ENCODE data around the gene SLC38A2. TPM values are rescaled to one million over a fixed set of nuclear protein-coding genes. Genes with fewer than 3 reads are reported as not detected.
A peak's percentile ranks its signal among the peaks of the same experiment; 100 is the strongest.

SLC38A2 gene
- total RNA-seq, 2 donors from 2014 or later, result 116 to 264 TPM

- H3K4me1 ChIP-seq (replicated peaks), result peaks cover 22% of the 10 kb centered on the region
- DNase-seq (ENCODE audit: low spot score), result no peak
- 14% methylated on average over 2 of the region's 2 CpGs for WGBS
- H3K4me3 ChIP-seq, result peak overlapping the region; percentile 97 to 98
- peaks cover 0 to 17% of the 10 kb centered on the region in 2 donors for H3K36me3 ChIP-seq
- TF ChIP-seq CTCF (IDR thresholded peaks at IDR 0.05) (no peak), POLR2AphosphoS5 (IDR thresholded peaks at IDR 0.05) (no peak)
- no peaks in the 10 kb centered on the region for H3K27me3 ChIP-seq (replicated peaks; ENCODE audit: insufficient read depth)
- intact Hi-C loops (cut with DNase I), result loop anchor here (2.0 to 5.0 kb wide), 4 partner anchors 102 to 643 kb away; partner anchors contain the start of genes ARID2, SCAF11 and SLC38A1
- peak overlapping the region; percentile 98 to 99 for H3K27ac ChIP-seq
- no peaks in the 10 kb centered on the region for H3K9me3 ChIP-seq
Measured at GRCh38 chr12:46370380-46370734, 2.2 kb downstream of the SLC38A2 start.

GRCh38 chr12:46369474-46370379 is 2.8 kb downstream of the SLC38A2 start:
- Histone ChIP-seq H3K27me3 (replicated peaks; ENCODE audit: insufficient read depth) (no peaks in the 10 kb centered on the region), H3K4me1 (replicated peaks) (peaks cover 23% of the 10 kb centered on the region), H3K36me3 (peaks cover 0 to 17% of the 10 kb centered on the region in 2 donors), H3K27ac (peak overlapping the region; percentile 98 to 99), H3K9me3 (no peaks in the 10 kb centered on the region), H3K4me3 (peak overlapping the region; percentile 97 to 98)
- intact Hi-C loops (cut with DNase I), result loop anchor here (2.0 to 10.0 kb wide), 6 partner anchors 101 to 642 kb away; partner anchors contain the start of genes ARID2, SCAF11 and SLC38A1
- TF ChIP-seq POLR2A (IDR thresholded peaks at IDR 0.05) (no peak), POLR2AphosphoS5 (IDR thresholded peaks at IDR 0.05) (no peak), CTCF (IDR thresholded peaks at IDR 0.05) (no peak)
- WGBS, result 24% methylated on average over 7 of the region's 7 CpGs
- no peak for DNase-seq (ENCODE audit: low spot score)

- Histone ChIP-seq H3K36me3 (peaks cover 0 to 20% of the 10 kb centered on the region in 2 donors), H3K4me1 (replicated peaks) (peaks cover 23% of the 10 kb centered on the region), H3K9me3 (no peaks in the 10 kb centered on the region), H3K27ac (peak overlapping the region in 1 of 2 donors; percentile 99), H3K4me3 (peak overlapping the region in 1 of 2 donors; percentile 98), H3K27me3 (replicated peaks; ENCODE audit: insufficient read depth) (no peaks in the 10 kb centered on the region)
- TF ChIP-seq POLR2A (IDR thresholded peaks at IDR 0.05) (no peak), POLR2AphosphoS5 (IDR thresholded peaks at IDR 0.05) (no peak)
- intact Hi-C loops (cut with DNase I), result loop anchor here (10.0 kb wide), 2 partner anchors 214 to 566 kb away; no protein-coding TSS in a partner anchor
- no peak for DNase-seq (ENCODE audit: low spot score)
- WGBS, result 57% methylated on average over 4 of the region's 4 CpGs
Measured at GRCh38 chr12:46369095-46369473, 3.5 kb downstream of the SLC38A2 start.

GRCh38 chr12:46368684-46369083 is 3.9 kb downstream of the SLC38A2 start:
- DNase-seq (ENCODE audit: low spot score), result no peak
- WGBS, result 45% methylated on average over 1 of the region's 1 CpG
- Histone ChIP-seq H3K9me3 (no peaks in the 10 kb centered on the region), H3K4me3 (peak overlapping the region in 1 of 2 donors; percentile 98), H3K27ac (peak overlapping the region in 1 of 2 donors; percentile 99), H3K27me3 (replicated peaks; ENCODE audit: insufficient read depth) (no peaks in the 10 kb centered on the region), H3K4me1 (replicated peaks) (peaks cover 23% of the 10 kb centered on the region), H3K36me3 (peaks cover 0 to 24% of the 10 kb centered on the region in 2 donors)
- intact Hi-C loops (cut with DNase I), result loop anchor here (10.0 kb wide), 2 partner anchors 214 to 566 kb away; no protein-coding TSS in a partner anchor
- TF ChIP-seq POLR2AphosphoS5 (IDR thresholded peaks at IDR 0.05) (no peak), POLR2A (IDR thresholded peaks at IDR 0.05) (no peak), CTCF (IDR thresholded peaks at IDR 0.05) (no peak)

GRCh38 chr12:46368138-46368537 is 4.4 kb downstream of the SLC38A2 start:
- intact Hi-C loops (cut with DNase I), result loop anchor here (10.0 kb wide), 2 partner anchors 213 to 567 kb away; no protein-coding TSS in a partner anchor
- Histone ChIP-seq H3K36me3 (peaks cover 0 to 29% of the 10 kb centered on the region in 2 donors), H3K27me3 (replicated peaks; ENCODE audit: insufficient read depth) (no peaks in the 10 kb centered on the region), H3K9me3 (no peaks in the 10 kb centered on the region), H3K4me1 (replicated peaks) (peaks cover 23% of the 10 kb centered on the region), H3K4me3 (peak overlapping the region in 1 of 2 donors; percentile 1), H3K27ac (peak overlapping the region in 1 of 2 donors; percentile 99)
- no peak for TF ChIP-seq POLR2AphosphoS5 (IDR thresholded peaks at IDR 0.05)
- no peak for TF ChIP-seq POLR2A (IDR thresholded peaks at IDR 0.05)
- TF ChIP-seq CTCF (IDR thresholded peaks at IDR 0.05), result no peak
- no peak for DNase-seq (ENCODE audit: low spot score)

Data from prostate gland (tissue), 2 donors.